ENCODE data around the gene NMU.
"Not testable (repeated sequence)": the region's sequence is repeated elsewhere in the genome, so short reads cannot be mapped to it uniquely, and the experiment has no call there.

The NMU gene

GRCh38 chr4:55600640-55601039 is 35.5 kb downstream of the NMU start:
- H3K36me3 ChIP-seq (ENCODE audit: control insufficient read depth, insufficient read depth, low read length) = no peaks in the 10 kb centered on the region
- no peaks in the 10 kb centered on the region for H3K9me3 ChIP-seq (ENCODE audit: control insufficient read depth, insufficient read depth, low read depth, low read length)
- no peaks in the 10 kb centered on the region for H3K4me1 ChIP-seq (ENCODE audit: control insufficient read depth, insufficient read depth, low read length)
- H3K27me3 ChIP-seq (ENCODE audit: control insufficient read depth, insufficient read depth, low read length) = no peaks in the 10 kb centered on the region
- no peak overlapping the region for H3K9ac ChIP-seq (ENCODE audit: low read length)
- H3K4me3 ChIP-seq (ENCODE audit: low read depth, low read length) = no peak overlapping the region
- no peak overlapping the region for H3K27ac ChIP-seq (ENCODE audit: low read depth, low read length)

DNA sequence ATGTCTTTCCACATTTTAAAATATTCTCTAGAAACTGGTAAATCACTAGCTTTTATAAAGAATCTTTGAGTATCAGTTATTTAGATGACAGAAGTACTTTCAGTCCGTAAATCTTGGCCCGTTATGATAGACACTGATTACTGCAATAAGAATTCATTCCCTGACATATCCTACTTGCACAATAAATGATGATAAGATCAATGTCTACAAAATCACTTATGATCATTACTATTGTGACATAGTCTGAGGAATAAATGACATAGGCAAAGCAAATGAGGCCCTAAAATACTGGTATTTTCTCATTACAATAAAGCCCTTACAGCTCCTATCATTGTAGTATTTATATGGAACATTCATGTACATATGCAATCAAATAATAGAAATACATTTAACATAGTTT is 37.5 kb downstream of the NMU start:
- Histone ChIP-seq H3K27ac (ENCODE audit: low read depth, low read length) (no peak overlapping the region), H3K4me1 (ENCODE audit: control insufficient read depth, insufficient read depth, low read length) (no peaks in the 10 kb centered on the region), H3K4me3 (ENCODE audit: low read depth, low read length) (no peak overlapping the region), H3K36me3 (ENCODE audit: control insufficient read depth, insufficient read depth, low read length) (no peaks in the 10 kb centered on the region), H3K27me3 (ENCODE audit: control insufficient read depth, insufficient read depth, low read length) (no peaks in the 10 kb centered on the region), H3K9ac (ENCODE audit: low read length) (no peak overlapping the region), H3K9me3 (ENCODE audit: control insufficient read depth, insufficient read depth, low read depth, low read length) (no peaks in the 10 kb centered on the region)

GRCh38 chr4:55592014-55592413 is 44.1 kb downstream of the NMU start, which contains the start of gene PDCL2:
PDCL2 (minus strand) TSS chr4:55592245; CDS start chr4:55592109, 136 bp downstream.
- Histone ChIP-seq H3K4me3 (ENCODE audit: low read depth, low read length) (no peak within 1 kb of the TSS), H3K27ac (ENCODE audit: low read depth, low read length) (no peak within 1 kb of the TSS), H3K4me1 (ENCODE audit: control insufficient read depth, insufficient read depth, low read length) (no peaks in the 10 kb centered on the region), H3K9me3 (ENCODE audit: control insufficient read depth, insufficient read depth, low read depth, low read length) (peaks cover 6% of the 10 kb centered on the region; the same call in 1 of the 2 replicates), H3K9ac (ENCODE audit: low read length) (no peak within 1 kb of the TSS), H3K27me3 (ENCODE audit: control insufficient read depth, insufficient read depth, low read length) (no peaks in the 10 kb centered on the region), H3K36me3 (ENCODE audit: control insufficient read depth, insufficient read depth, low read length) (no peaks in the 10 kb centered on the region)

- no peak overlapping the region; the same call in 1 of the 2 replicates for H3K27ac ChIP-seq (ENCODE audit: low read depth, low read length)
- no peaks in the 10 kb centered on the region for H3K27me3 ChIP-seq (ENCODE audit: control insufficient read depth, insufficient read depth, low read length)
- no peak overlapping the region for H3K4me3 ChIP-seq (ENCODE audit: low read depth, low read length)
- H3K9ac ChIP-seq (ENCODE audit: low read length) = no peak overlapping the region
- no peaks in the 10 kb centered on the region for H3K36me3 ChIP-seq (ENCODE audit: control insufficient read depth, insufficient read depth, low read length)
- no peaks in the 10 kb centered on the region for H3K4me1 ChIP-seq (ENCODE audit: control insufficient read depth, insufficient read depth, low read length)
- H3K9me3 ChIP-seq (ENCODE audit: control insufficient read depth, insufficient read depth, low read depth, low read length) = peaks cover 13% of the 10 kb centered on the region; the same call in 1 of the 2 replicates
Observed at GRCh38 chr4:55588160-55588559, 47.9 kb downstream of the NMU start.

GRCh38 chr4:55582773-55583172 is 53.3 kb downstream of the NMU start:
- not testable (repeated sequence) for H3K4me1 ChIP-seq (ENCODE audit: control insufficient read depth, insufficient read depth, low read length); H3K9ac ChIP-seq (ENCODE audit: low read length); H3K27me3 ChIP-seq (ENCODE audit: control insufficient read depth, insufficient read depth, low read length); H3K4me3 ChIP-seq (ENCODE audit: low read depth, low read length); H3K27ac ChIP-seq (ENCODE audit: low read depth, low read length); H3K36me3 ChIP-seq (ENCODE audit: control insufficient read depth, insufficient read depth, low read length)
- H3K9me3 ChIP-seq (ENCODE audit: control insufficient read depth, insufficient read depth, low read depth, low read length) = peaks cover 14% of the 10 kb centered on the region

GRCh38 chr4:55578341-55579010 is 57.6 kb downstream of the NMU start:
- no peak overlapping the region for H3K4me3 ChIP-seq (ENCODE audit: low read depth, low read length)
- no peak overlapping the region for H3K9ac ChIP-seq (ENCODE audit: low read length)
- H3K27ac ChIP-seq (ENCODE audit: low read depth, low read length) = no peak overlapping the region
- no peaks in the 10 kb centered on the region for H3K27me3 ChIP-seq (ENCODE audit: control insufficient read depth, insufficient read depth, low read length)
- no peaks in the 10 kb centered on the region for H3K4me1 ChIP-seq (ENCODE audit: control insufficient read depth, insufficient read depth, low read length)
- H3K36me3 ChIP-seq (ENCODE audit: control insufficient read depth, insufficient read depth, low read length) = no peaks in the 10 kb centered on the region
- peaks cover 38% of the 10 kb centered on the region for H3K9me3 ChIP-seq (ENCODE audit: control insufficient read depth, insufficient read depth, low read depth, low read length)

- H3K36me3 ChIP-seq (ENCODE audit: control insufficient read depth, insufficient read depth, low read length) = no peaks in the 10 kb centered on the region
- no peaks in the 10 kb centered on the region for H3K27me3 ChIP-seq (ENCODE audit: control insufficient read depth, insufficient read depth, low read length)
- no peak overlapping the region for H3K9ac ChIP-seq (ENCODE audit: low read length)
- H3K9me3 ChIP-seq (ENCODE audit: control insufficient read depth, insufficient read depth, low read depth, low read length) = peaks cover 32% of the 10 kb centered on the region
- no peak overlapping the region for H3K4me3 ChIP-seq (ENCODE audit: low read depth, low read length)
- H3K4me1 ChIP-seq (ENCODE audit: control insufficient read depth, insufficient read depth, low read length) = no peaks in the 10 kb centered on the region
- H3K27ac ChIP-seq (ENCODE audit: low read depth, low read length) = no peak overlapping the region
Observed at GRCh38 chr4:55575513-55575912, 60.6 kb downstream of the NMU start.

DNA sequence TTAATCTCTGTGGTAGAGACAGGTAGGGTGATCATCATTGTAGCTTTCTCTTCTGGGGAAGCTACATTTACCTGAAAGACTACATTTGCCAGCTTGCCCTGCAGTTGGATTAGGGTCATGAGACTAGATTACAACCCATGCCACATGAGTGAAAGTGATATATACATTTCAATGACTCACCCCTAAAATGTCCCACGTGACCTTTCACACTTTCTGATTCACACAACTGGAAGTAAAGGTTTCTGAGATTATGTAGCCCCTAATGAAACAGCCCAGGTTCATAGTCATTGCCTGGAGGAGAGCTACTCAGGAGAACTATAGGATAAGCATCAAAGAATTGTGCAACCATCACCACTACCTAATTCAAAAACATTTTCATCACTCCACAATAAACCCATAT is 61.8 kb downstream of the NMU start:
- no peaks in the 10 kb centered on the region for H3K27me3 ChIP-seq (ENCODE audit: control insufficient read depth, insufficient read depth, low read length)
- H3K27ac ChIP-seq (ENCODE audit: low read depth, low read length) = no peak overlapping the region
- H3K4me1 ChIP-seq (ENCODE audit: control insufficient read depth, insufficient read depth, low read length) = no peaks in the 10 kb centered on the region
- no peak overlapping the region for H3K9ac ChIP-seq (ENCODE audit: low read length)
- H3K4me3 ChIP-seq (ENCODE audit: low read depth, low read length) = no peak overlapping the region
- no peaks in the 10 kb centered on the region for H3K36me3 ChIP-seq (ENCODE audit: control insufficient read depth, insufficient read depth, low read length)
- peaks cover 32% of the 10 kb centered on the region for H3K9me3 ChIP-seq (ENCODE audit: control insufficient read depth, insufficient read depth, low read depth, low read length)

DNA sequence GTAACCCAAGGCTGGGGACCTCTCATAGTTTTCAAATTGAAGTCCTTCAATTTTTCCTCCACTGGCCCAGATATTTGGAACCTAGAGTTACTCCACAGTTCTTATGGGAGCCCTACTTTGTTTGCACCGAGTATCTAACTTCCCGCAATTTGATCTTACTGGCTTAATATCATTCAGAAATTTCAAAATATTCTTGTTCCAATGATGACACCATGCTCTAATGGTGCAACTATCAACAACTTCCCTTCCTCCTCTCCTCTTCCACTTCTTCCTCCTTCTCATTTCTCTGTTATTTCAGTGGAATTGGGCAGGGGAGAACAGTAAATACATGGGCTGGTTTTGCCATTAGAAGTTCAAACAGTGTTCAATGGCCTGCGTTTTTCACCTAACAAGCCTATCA is 64.3 kb downstream of the NMU start:
- Histone ChIP-seq H3K27ac (ENCODE audit: low read depth, low read length) (no peak overlapping the region), H3K4me1 (ENCODE audit: control insufficient read depth, insufficient read depth, low read length) (no peaks in the 10 kb centered on the region), H3K27me3 (ENCODE audit: control insufficient read depth, insufficient read depth, low read length) (no peaks in the 10 kb centered on the region), H3K36me3 (ENCODE audit: control insufficient read depth, insufficient read depth, low read length) (no peaks in the 10 kb centered on the region), H3K4me3 (ENCODE audit: low read depth, low read length) (no peak overlapping the region), H3K9me3 (ENCODE audit: control insufficient read depth, insufficient read depth, low read depth, low read length) (peaks cover 28% of the 10 kb centered on the region), H3K9ac (ENCODE audit: low read length) (no peak overlapping the region)

GRCh38 chr4:55568905-55569504 is 67.1 kb downstream of the NMU start:
- Histone ChIP-seq H3K27me3 (ENCODE audit: control insufficient read depth, insufficient read depth, low read length) (no peaks in the 10 kb centered on the region), H3K4me3 (ENCODE audit: low read depth, low read length) (no peak overlapping the region), H3K4me1 (ENCODE audit: control insufficient read depth, insufficient read depth, low read length) (peaks cover under 1% of the 10 kb centered on the region; the same call in 1 of the 2 replicates), H3K27ac (ENCODE audit: low read depth, low read length) (no peak overlapping the region), H3K36me3 (ENCODE audit: control insufficient read depth, insufficient read depth, low read length) (no peaks in the 10 kb centered on the region), H3K9ac (ENCODE audit: low read length) (no peak overlapping the region), H3K9me3 (ENCODE audit: control insufficient read depth, insufficient read depth, low read depth, low read length) (peaks cover 11% of the 10 kb centered on the region; the same call in 1 of the 2 replicates)

DNA sequence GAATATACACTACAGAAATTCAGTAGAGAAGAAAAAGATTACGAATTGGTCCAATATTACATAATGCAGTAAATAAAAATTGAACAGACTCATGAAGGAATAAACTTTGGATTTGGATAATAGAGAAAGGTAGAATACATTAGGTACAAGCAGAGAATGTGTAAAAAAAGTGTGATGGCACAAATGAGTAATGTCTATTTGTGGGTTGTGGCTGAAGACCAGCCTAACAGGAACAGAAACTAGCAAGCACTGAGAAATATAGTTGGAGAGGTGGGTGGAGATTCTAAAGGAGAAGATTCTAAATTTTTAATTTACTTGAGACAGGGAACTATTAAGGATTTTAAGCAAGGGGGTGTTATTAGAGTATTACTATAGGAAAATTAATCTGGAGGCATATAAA is 74.2 kb downstream of the NMU start:
- Histone ChIP-seq H3K27me3 (ENCODE audit: control insufficient read depth, insufficient read depth, low read length) (no peaks in the 10 kb centered on the region), H3K9me3 (ENCODE audit: control insufficient read depth, insufficient read depth, low read depth, low read length) (peaks cover 3% of the 10 kb centered on the region; the same call in 1 of the 2 replicates), H3K4me3 (ENCODE audit: low read depth, low read length) (no peak overlapping the region), H3K27ac (ENCODE audit: low read depth, low read length) (no peak overlapping the region), H3K36me3 (ENCODE audit: control insufficient read depth, insufficient read depth, low read length) (no peaks in the 10 kb centered on the region), H3K4me1 (ENCODE audit: control insufficient read depth, insufficient read depth, low read length) (peaks cover 6% of the 10 kb centered on the region; the same call in 1 of the 2 replicates), H3K9ac (ENCODE audit: low read length) (no peak overlapping the region)

Data from HUES6 (cell line).